HG03457 (cell line): ENCODE results near the gene CDHR2.

Experiments used
- ATAC-seq: cut with Tn5 transposase; IDR thresholded peaks from one replicate; pipeline ENCODE4 v1.9.1; 2021; ENCODE audit warnings: moderate number of reproducible peaks; ENCODE audit not compliant: unreplicated experiment

The CDHR2 gene

GRCh38 chr5:176619569-176620332, 70.6 kb downstream of the CDHR2 start:
- ATAC-seq, result no peak

- no peak for ATAC-seq
Measured at GRCh38 chr5:176620333-176620981, 71.3 kb downstream of the CDHR2 start.

GRCh38 chr5:176621661-176622079, 72.5 kb downstream of the CDHR2 start:
- no peak for ATAC-seq

- no peak for ATAC-seq
Measured at GRCh38 chr5:176624142-176624541, 75.0 kb downstream of the CDHR2 start.

- no peak for ATAC-seq
Measured at GRCh38 chr5:176624938-176625337, 75.8 kb downstream of the CDHR2 start.

GRCh38 chr5:176625512-176625911, 76.4 kb downstream of the CDHR2 start:
- no peak for ATAC-seq

GRCh38 chr5:176625966-176626875, 77.1 kb downstream of the CDHR2 start:
- ATAC-seq, result no peak

GRCh38 chr5:176626876-176627236, 77.7 kb downstream of the CDHR2 start:
- ATAC-seq, result no peak

- ATAC-seq, result no peak
Measured at GRCh38 chr5:176627582-176627981, 78.4 kb downstream of the CDHR2 start.

- ATAC-seq, result no peak
Measured at GRCh38 chr5:176628406-176629228, 79.5 kb downstream of the CDHR2 start.

GRCh38 chr5:176629317-176629852, 80.2 kb downstream of the CDHR2 start:
- ATAC-seq, result no peak

- no peak for ATAC-seq
Measured at GRCh38 chr5:176629853-176630680, 80.9 kb downstream of the CDHR2 start, which contains the start of the genes EIF4E1B and SNCB. EIF4E1B (plus strand) TSS chr5:176630675; CDS start chr5:176642788, 12,113 bp downstream. SNCB (minus strand) TSS chr5:176630534; CDS start chr5:176629654, 880 bp downstream.

- ATAC-seq, result no peak
Measured at GRCh38 chr5:176630681-176631222, 81.6 kb downstream of the CDHR2 start.

GRCh38 chr5:176631383-176632200, 82.5 kb downstream of the CDHR2 start:
- ATAC-seq, result no peak

GRCh38 chr5:176632745-176633144, 83.6 kb downstream of the CDHR2 start:
- no peak for ATAC-seq

GRCh38 chr5:176633598-176633997, 84.5 kb downstream of the CDHR2 start:
- ATAC-seq, result no peak

GRCh38 chr5:176636426-176636825, 87.3 kb downstream of the CDHR2 start:
- ATAC-seq, result no peak

- ATAC-seq, result no peak
Measured at GRCh38 chr5:176637556-176637955, 88.4 kb downstream of the CDHR2 start.
